ENCODE measurements around the gene ZBTB3. TPM values are rescaled to one million over a fixed set of nuclear protein-coding genes. Genes with fewer than 3 reads are reported as not detected.

Gene ZBTB3
- total and polyA plus RNA-seq, 8 donors = 7.3 to 11.2 (median 8.9) TPM

DNA sequence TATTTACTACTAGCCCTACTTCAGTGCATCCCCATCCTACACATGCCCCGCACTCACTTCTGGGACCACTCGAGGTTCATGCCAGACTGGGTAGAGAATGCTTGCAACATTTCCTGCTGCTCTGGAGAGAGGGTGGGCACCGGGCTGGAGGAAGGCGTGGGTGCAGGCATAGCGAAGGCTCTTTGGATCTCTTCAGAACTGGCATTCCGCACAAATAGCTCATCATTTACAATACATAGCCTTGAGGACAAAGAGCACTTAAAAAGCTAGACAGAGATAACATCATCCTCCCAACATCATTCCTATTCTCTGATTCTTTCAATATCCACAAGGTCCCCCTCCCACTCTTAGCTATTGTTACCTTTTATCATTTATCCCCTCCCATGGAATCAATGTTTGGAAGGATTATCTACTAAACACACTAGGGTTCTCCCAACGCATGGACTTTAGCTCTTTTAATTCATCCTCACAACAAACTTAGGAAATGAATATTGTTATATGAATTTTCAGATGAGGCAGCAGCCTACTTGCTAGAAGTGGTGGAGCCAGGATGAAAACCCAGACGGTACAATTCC, 40.3 kb upstream of the ZBTB3 start:
- DNase-seq (no peak), ATAC-seq (no peak)
- intact Hi-C loops (cut with DNase I) = loop anchor here in 1 of 2 donors (10.0 kb wide), 1 partner anchor 61 kb away; no protein-coding TSS in a partner anchor
- no peak overlapping the region for H3K4me3 ChIP-seq
- H3K36me3 ChIP-seq = peaks cover 0 to 84% of the 10 kb centered on the region in 2 donors
- H3K4me1 ChIP-seq = peaks cover 13 to 38% of the 10 kb centered on the region in 2 donors
- no peak for TF ChIP-seq CTCF (IDR thresholded peaks at IDR 0.05)
- H3K27ac ChIP-seq = no peak overlapping the region
- H3K27me3 ChIP-seq = no peaks in the 10 kb centered on the region
- H3K9me3 ChIP-seq = no peaks in the 10 kb centered on the region

GRCh38 chr11:62792202-62792575, 38.2 kb upstream of the ZBTB3 start:
- ATAC-seq = no peak
- no peaks in the 10 kb centered on the region for H3K27me3 ChIP-seq
- peak overlapping the region; percentile 88 to 95 for H3K4me3 ChIP-seq
- peak overlapping the region; percentile 86 for H3K27ac ChIP-seq
- peaks cover 0 to 69% of the 10 kb centered on the region in 2 donors for H3K36me3 ChIP-seq
- TF ChIP-seq CTCF (IDR thresholded peaks at IDR 0.05) = no peak
- peak in 2 of 4 donors; percentile 63 to 72 for DNase-seq
- H3K9me3 ChIP-seq = no peaks in the 10 kb centered on the region
- intact Hi-C loops (cut with DNase I) = loop anchor here in 1 of 2 donors (10.0 kb wide), 1 partner anchor 63 kb away; no protein-coding TSS in a partner anchor
- peaks cover 21 to 54% of the 10 kb centered on the region in 2 donors for H3K4me1 ChIP-seq

- Histone ChIP-seq H3K9me3 (no peaks in the 10 kb centered on the region), H3K4me3 (peak within 1 kb of the TSS; percentile 88 to 95), H3K4me1 (peaks cover 21 to 54% of the 10 kb centered on the region in 2 donors), H3K36me3 (peaks cover 0 to 63% of the 10 kb centered on the region in 2 donors), H3K27me3 (no peaks in the 10 kb centered on the region), H3K27ac (peak within 1 kb of the TSS; percentile 86)
- intact Hi-C loops (cut with DNase I) = loop anchor here in 1 of 2 donors (10.0 kb wide), 1 partner anchor 63 kb away; no protein-coding TSS in a partner anchor
- DNase-seq = peak; percentile 83 to 98 (median 90)
- peak in 1 of 2 donors; percentile 29 for TF ChIP-seq CTCF (IDR thresholded peaks at IDR 0.05)
- peak; percentile 90 for ATAC-seq
Measured at GRCh38 chr11:62791501-62792201, 37.7 kb upstream of the ZBTB3 start, which contains the start of gene TMEM223. TMEM223 (minus strand) TSS chr11:62792006; CDS start chr11:62791994, 12 bp downstream.

GRCh38 chr11:62789576-62789975, 35.6 kb upstream of the ZBTB3 start:
- Histone ChIP-seq H3K27me3 (no peaks in the 10 kb centered on the region), H3K27ac (no peak overlapping the region), H3K36me3 (peaks cover 0 to 49% of the 10 kb centered on the region in 2 donors), H3K9me3 (no peaks in the 10 kb centered on the region), H3K4me1 (peaks cover 26 to 66% of the 10 kb centered on the region in 2 donors), H3K4me3 (no peak overlapping the region)
- no peak for TF ChIP-seq CTCF (IDR thresholded peaks at IDR 0.05)
- DNase-seq = no peak
- intact Hi-C loops (cut with DNase I) = no loop called here
- ATAC-seq = no peak

DNA sequence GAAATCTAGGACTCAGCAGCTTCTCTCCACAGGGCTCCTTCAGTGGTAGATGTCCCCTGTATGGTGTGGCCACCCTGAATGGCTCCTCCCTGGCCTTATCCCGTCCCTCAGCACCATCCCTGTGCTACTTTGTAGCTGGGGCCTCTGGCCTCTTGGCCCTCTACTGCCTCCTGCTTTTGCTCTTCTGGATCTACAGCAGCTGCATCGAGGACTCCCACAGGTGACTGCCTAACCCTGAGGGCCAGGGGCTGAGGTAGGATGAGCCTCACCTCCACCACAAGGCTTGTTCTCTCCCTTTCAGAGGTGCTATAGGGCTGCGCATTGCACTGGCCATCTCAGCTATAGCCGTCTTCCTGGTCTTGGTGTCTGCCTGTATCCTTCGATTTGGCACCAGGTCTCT, 35.0 kb upstream of the ZBTB3 start:
- TF ChIP-seq CTCF (IDR thresholded peaks at IDR 0.05) = no peak
- H3K4me3 ChIP-seq = no peak overlapping the region
- H3K27me3 ChIP-seq = no peaks in the 10 kb centered on the region
- H3K36me3 ChIP-seq = peaks cover 0 to 44% of the 10 kb centered on the region in 2 donors
- ATAC-seq (no peak), DNase-seq (no peak)
- intact Hi-C loops (cut with DNase I) = no loop called here
- H3K27ac ChIP-seq = no peak overlapping the region
- no peaks in the 10 kb centered on the region for H3K9me3 ChIP-seq
- H3K4me1 ChIP-seq = peaks cover 26 to 66% of the 10 kb centered on the region in 2 donors
